Uterus (tissue), 4 donors: ENCODE results near the gene MFRP. TPM values are rescaled to one million over a fixed set of nuclear protein-coding genes. Genes with fewer than 3 reads are reported as not detected.
A peak's percentile ranks its signal among the peaks of the same experiment; 100 is the strongest.

Experiments
- DNase-seq, 2 donors: peaks; one replicate each; pipeline ENCODE4 v3.0.0-alpha.2; 2019 to 2020
- H3K27ac ChIP-seq, 2 donors: fragments of 200-600 bp; sonication (generic); 1 replicate in 1 of 2; 2 replicates in 1 of 2; pipeline ENCODE4 v1.5.1; 2016 to 2018
- H3K27me3 ChIP-seq, 2 donors: fragments of 200-600 bp; sonication (generic); one replicate each; pipeline ENCODE4 v1.5.1; 2018 to 2019; ENCODE audit warnings: control low read depth in 1 of 2
- H3K36me3 ChIP-seq, 2 donors: fragments of 200-600 bp; sonication (generic); one replicate each; pipeline ENCODE4 v1.5.1; 2019; ENCODE audit warnings: control low read depth in 1 of 2
- H3K4me1 ChIP-seq, 2 donors: fragments of 200-600 bp; sonication (generic); one replicate each; pipeline ENCODE4 v1.5.1; 2018 to 2019; ENCODE audit warnings: control low read depth in 1 of 2
- H3K4me3 ChIP-seq, 2 donors: fragments of 200-600 bp; sonication (generic); 1 replicate in 1 of 2; 2 replicates in 1 of 2; pipeline ENCODE4 v1.5.1; 2018 to 2019; ENCODE audit warnings: mild to moderate bottlenecking in 1 of 2
- H3K9me3 ChIP-seq, 2 donors: fragments of 200-600 bp; sonication (generic); one replicate each; pipeline ENCODE4 v1.5.1; 2019; ENCODE audit warnings: control low read depth in 1 of 2
- CTCF ChIP-seq, 4 experiments: fragments of 200-600 bp in 2 of 4; fragments of 450-650 bp in 2 of 4; sonication (generic) in 2 of 4; IDR thresholded peaks; one replicate each; pipeline ENCODE4 v1.5.1; 2016 to 2019; ENCODE audit warnings: antibody characterized with exemption in 4 of 4, mild to moderate bottlenecking in 2 of 4, moderate library complexity in 1 of 4
- POLR2A ChIP-seq, 2 donors: fragments of 450-650 bp; IDR thresholded peaks; one replicate each; pipeline ENCODE4 v1.6.1; 2016; ENCODE audit warnings: antibody characterized with exemption in 2 of 2, mild to moderate bottlenecking in 1 of 2, moderate library complexity in 1 of 2
- intact Hi-C: fragments of 100-400 bp; cut with DNase I; formaldehyde crosslinking; loops from one replicate; pipeline ENCODE4 v1.15.1; 2023; ENCODE audit warnings: low total_unique reads
- total RNA-seq, 4 donors: library from RNA; depleted of rRNA in 3 of 4; stranded (reverse); fragments of >200 nt in 3 of 4; gene quantifications; one replicate each; pipeline versions ENCODE4 v1.1.0 to v1.2.4, GENCODE V29; 2014 to 2023
- donor health status: DM: yes; HTN: yes; CAD: no.

Gene MFRP
- total RNA-seq, 4 donors from 2014 or later, result 0.07 to 0.26 TPM; not detected in 2

- H3K27ac ChIP-seq, result no peak overlapping the region
- no peaks in the 10 kb centered on the region for H3K9me3 ChIP-seq
- no peaks in the 10 kb centered on the region for H3K36me3 ChIP-seq
- DNase-seq, result no peak
- no peak overlapping the region for H3K4me3 ChIP-seq
- peaks cover 0 to 17% of the 10 kb centered on the region in 2 donors for H3K4me1 ChIP-seq
- intact Hi-C loops, result loop anchor here (10.0 kb wide), 1 partner anchor 241 kb away; a partner anchor contains a TSS
- H3K27me3 ChIP-seq, result no peaks in the 10 kb centered on the region
- TF ChIP-seq CTCF (IDR thresholded peaks at IDR 0.05) (no peak), POLR2A (IDR thresholded peaks at IDR 0.05) (no peak)
Measured at GRCh38 chr11:119335655-119336543, 10.6 kb downstream of the MFRP start.

GRCh38 chr11:119335091-119335654 lies 11.3 kb downstream of the MFRP start:
- no peaks in the 10 kb centered on the region for H3K36me3 ChIP-seq
- H3K4me3 ChIP-seq, result peak overlapping the region; percentile 77 to 93
- H3K27ac ChIP-seq, result peak overlapping the region; percentile 85 to 88
- H3K9me3 ChIP-seq, result no peaks in the 10 kb centered on the region
- no peak for DNase-seq
- H3K27me3 ChIP-seq, result no peaks in the 10 kb centered on the region
- peaks cover 0 to 17% of the 10 kb centered on the region in 2 donors for H3K4me1 ChIP-seq
- no peak for TF ChIP-seq POLR2A (IDR thresholded peaks at IDR 0.05)
- TF ChIP-seq CTCF (IDR thresholded peaks at IDR 0.05), result no peak
- intact Hi-C loops, result loop anchor here (10.0 kb wide), 1 partner anchor 240 kb away; a partner anchor contains a TSS

GRCh38 chr11:119334174-119334930 lies 12.2 kb downstream of the MFRP start, which contains the start of gene RNF26:
RNF26 (plus strand) TSS chr11:119334527; CDS start chr11:119335123, 596 bp downstream.
- intact Hi-C loops, result loop anchor here (10.0 kb wide), 1 partner anchor 240 kb away; a partner anchor contains a TSS
- no peaks in the 10 kb centered on the region for H3K9me3 ChIP-seq
- H3K27ac ChIP-seq, result peak within 1 kb of the TSS; percentile 85 to 88

GRCh38 chr11:119332111-119332765 lies 14.3 kb downstream of the MFRP start:
- H3K27me3 ChIP-seq, result no peaks in the 10 kb centered on the region
- H3K36me3 ChIP-seq, result no peaks in the 10 kb centered on the region
- H3K27ac ChIP-seq, result no peak overlapping the region
- H3K9me3 ChIP-seq, result no peaks in the 10 kb centered on the region
- H3K4me3 ChIP-seq, result no peak overlapping the region
- TF ChIP-seq POLR2A (IDR thresholded peaks at IDR 0.05) (no peak), CTCF (IDR thresholded peaks at IDR 0.05) (no peak)
- intact Hi-C loops, result loop anchor here (10.0 kb wide), 1 partner anchor 237 kb away; a partner anchor contains a TSS
- H3K4me1 ChIP-seq, result peaks cover 0 to 9% of the 10 kb centered on the region in 2 donors
- DNase-seq, result no peak

More at GRCh38 chr11:119334174-119334930, 12.2 kb downstream of the MFRP start, which contains the start of gene RNF26:
- Histone ChIP-seq H3K4me1 (peaks cover 0 to 17% of the 10 kb centered on the region in 2 donors), H3K4me3 (peak within 1 kb of the TSS; percentile 77 to 93), H3K36me3 (no peaks in the 10 kb centered on the region), H3K27me3 (no peaks in the 10 kb centered on the region)
- TF ChIP-seq POLR2A (IDR thresholded peaks at IDR 0.05) (peak; percentile 42 to 59), CTCF (IDR thresholded peaks at IDR 0.05) (peak in 1 of 4 experiments; percentile 7)
- DNase-seq, result peak; percentile 94 to 98
